ENCODE measurements around the gene CACNB3.

DNA sequence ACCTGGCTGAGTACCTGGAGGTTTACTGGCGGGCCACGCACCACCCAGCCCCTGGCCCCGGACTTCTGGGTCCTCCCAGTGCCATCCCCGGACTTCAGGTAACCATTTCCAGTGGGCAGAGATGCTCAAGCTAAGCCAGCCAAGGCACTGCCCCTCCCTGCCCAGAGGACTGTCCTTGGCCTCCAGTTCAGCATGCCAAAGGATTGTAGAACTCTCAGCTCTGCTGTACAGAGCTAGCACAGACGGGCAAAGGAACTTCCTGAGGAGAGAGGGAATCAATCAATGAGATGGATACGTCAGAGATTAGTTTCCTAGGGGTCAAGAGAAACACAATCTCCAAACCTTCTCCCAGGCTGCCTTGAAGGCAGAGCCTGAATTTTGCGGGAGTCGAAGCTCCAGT lies 8.7 kb downstream of the CACNB3 start:
- TF ChIP-seq, protein P1, sequence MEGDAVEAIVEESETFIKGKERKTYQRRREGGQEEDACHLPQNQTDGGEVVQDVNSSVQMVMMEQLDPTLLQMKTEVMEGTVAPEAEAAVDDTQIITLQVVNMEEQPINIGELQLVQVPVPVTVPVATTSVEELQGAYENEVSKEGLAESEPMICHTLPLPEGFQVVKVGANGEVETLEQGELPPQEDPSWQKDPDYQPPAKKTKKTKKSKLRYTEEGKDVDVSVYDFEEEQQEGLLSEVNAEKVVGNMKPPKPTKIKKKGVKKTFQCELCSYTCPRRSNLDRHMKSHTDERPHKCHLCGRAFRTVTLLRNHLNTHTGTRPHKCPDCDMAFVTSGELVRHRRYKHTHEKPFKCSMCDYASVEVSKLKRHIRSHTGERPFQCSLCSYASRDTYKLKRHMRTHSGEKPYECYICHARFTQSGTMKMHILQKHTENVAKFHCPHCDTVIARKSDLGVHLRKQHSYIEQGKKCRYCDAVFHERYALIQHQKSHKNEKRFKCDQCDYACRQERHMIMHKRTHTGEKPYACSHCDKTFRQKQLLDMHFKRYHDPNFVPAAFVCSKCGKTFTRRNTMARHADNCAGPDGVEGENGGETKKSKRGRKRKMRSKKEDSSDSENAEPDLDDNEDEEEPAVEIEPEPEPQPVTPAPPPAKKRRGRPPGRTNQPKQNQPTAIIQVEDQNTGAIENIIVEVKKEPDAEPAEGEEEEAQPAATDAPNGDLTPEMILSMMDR (IDR thresholded peaks at IDR 0.05; ENCODE audit: low read depth, low read length): no peak
- no peak for TF ChIP-seq EZH2phosphoT487 (IDR thresholded peaks at IDR 0.05; ENCODE audit: low read depth)

All from OCI-LY3 (cell line).